DOHH2 (cell line): ENCODE results near the gene LYPD5.

Experiments used
- EZH2phosphoT487 ChIP-seq: fragments of 200-600 bp; sonication (generic); IDR thresholded peaks from 2 replicates; pipeline ENCODE4 v1.6.1; 2017; ENCODE audit warnings: borderline replicate concordance, mild to moderate bottlenecking, antibody characterized with exemption, low read length, moderate library complexity, mixed read lengths
- TF ChIP-seq, protein P1 (sequence below): fragments of 200-600 bp; sonication (generic); IDR thresholded peaks from one replicate; pipeline ENCODE4 v1.5.1; 2014; ENCODE audit warnings: antibody characterized with exemption, mild to moderate bottlenecking, low read depth, low read length; ENCODE audit not compliant: poor library complexity, severe bottlenecking

- TF ChIP-seq, protein P1, sequence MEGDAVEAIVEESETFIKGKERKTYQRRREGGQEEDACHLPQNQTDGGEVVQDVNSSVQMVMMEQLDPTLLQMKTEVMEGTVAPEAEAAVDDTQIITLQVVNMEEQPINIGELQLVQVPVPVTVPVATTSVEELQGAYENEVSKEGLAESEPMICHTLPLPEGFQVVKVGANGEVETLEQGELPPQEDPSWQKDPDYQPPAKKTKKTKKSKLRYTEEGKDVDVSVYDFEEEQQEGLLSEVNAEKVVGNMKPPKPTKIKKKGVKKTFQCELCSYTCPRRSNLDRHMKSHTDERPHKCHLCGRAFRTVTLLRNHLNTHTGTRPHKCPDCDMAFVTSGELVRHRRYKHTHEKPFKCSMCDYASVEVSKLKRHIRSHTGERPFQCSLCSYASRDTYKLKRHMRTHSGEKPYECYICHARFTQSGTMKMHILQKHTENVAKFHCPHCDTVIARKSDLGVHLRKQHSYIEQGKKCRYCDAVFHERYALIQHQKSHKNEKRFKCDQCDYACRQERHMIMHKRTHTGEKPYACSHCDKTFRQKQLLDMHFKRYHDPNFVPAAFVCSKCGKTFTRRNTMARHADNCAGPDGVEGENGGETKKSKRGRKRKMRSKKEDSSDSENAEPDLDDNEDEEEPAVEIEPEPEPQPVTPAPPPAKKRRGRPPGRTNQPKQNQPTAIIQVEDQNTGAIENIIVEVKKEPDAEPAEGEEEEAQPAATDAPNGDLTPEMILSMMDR, result no peak
- TF ChIP-seq EZH2phosphoT487, result no peak
Observed at GRCh38 chr19:43814663-43815352, 12.6 kb upstream of the LYPD5 start.
